GM21367 (cell line): ENCODE measurements around the gene TAF1B.

Experiments used
- ATAC-seq: cut with Tn5 transposase; IDR thresholded peaks from one replicate; pipeline ENCODE4 v1.9.1; 2021; ENCODE audit not compliant: unreplicated experiment

Gene TAF1B

GRCh38 chr2:9982891-9983290 is 139.6 kb downstream of the TAF1B start:
- no peak for ATAC-seq

GRCh38 chr2:9983401-9984216 is 140.3 kb downstream of the TAF1B start:
- ATAC-seq: no peak
